Measurements from ENCODE around the gene GAS5.

GAS5 gene

GRCh38 chr1:173823781-173824314 lies 43.9 kb downstream of the GAS5 start:
- DNase-seq = no peak

GRCh38 chr1:173821680-173822079 lies 46.1 kb downstream of the GAS5 start:
- no peak for DNase-seq

DNA sequence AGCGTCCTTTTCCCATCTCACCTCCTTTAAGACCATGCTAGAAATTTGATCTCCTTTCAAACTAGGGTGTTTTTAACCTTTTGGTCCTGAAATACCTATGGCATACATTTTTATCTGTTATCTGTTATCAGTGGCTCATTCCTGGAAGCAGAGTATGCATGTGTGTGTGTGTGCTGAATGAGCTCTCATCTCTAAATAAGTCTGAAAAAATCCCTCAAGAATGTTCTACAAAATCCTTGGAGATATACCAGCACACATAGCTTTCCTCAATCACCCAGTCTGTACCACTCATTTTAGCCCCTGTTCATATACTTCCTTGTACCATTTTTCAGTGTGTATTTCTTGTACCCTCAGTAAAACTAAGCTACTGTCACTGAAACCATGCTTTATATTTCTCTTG lies 49.3 kb downstream of the GAS5 start:
- DNase-seq = no peak
